GM20431 (cell line): ENCODE results near the gene CYP2A6.

Experiments
- in situ Hi-C: fragments of 300-500 bp; cut with MseI, MboI; formaldehyde crosslinking; loops from one replicate; pipeline ENCODE4 v1.15.0; 2020; ENCODE audit warnings: low sequenced_read_pairs; ENCODE audit not compliant: unreplicated experiment

Gene CYP2A6

DNA sequence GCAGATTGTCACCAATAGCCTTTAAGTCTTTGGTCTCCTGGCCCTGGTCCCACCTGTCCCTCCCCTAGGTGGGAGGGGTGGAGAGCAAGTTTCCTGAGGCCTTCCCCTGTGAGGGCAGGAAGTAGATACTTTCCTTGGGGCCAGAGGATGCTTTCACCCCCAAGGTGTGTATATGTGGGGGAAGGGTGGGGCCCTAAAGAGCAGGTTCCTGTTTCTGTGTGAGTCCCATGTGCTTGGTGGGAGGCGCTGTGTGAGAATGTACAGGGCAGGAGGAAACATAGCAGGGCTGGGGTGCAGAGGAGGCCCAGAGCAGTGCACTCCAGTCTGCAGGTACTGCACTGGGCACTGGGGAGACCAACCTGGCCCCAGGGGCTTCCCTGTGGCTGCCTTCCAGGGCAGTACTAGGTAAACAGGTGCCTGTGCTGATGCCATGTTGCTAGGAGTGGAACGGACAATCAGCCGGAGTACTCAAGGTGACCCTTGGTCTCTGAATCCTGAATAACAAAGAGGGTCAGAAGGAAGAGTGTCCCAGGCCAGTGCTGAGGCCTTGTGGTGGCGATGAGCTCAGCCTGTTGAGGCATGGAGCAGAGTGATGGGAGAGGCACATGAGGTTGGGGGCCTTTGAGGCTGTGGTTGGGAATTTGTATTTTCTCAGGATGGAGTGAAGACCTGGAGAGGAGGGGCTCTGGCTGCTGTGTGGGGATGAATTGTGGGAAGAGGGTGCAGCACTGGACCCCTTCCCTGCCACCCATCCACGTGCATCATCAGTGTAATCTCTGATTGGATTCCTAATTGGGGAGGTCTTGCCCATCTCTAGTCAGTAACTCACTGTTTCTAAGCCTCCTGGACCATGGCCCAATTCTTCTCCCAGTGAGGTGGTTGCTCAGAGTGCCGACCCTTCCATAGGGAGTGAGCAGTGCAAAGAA, 46.1 kb downstream of the CYP2A6 start:
- in situ Hi-C loops: no loop called here

- in situ Hi-C loops: no loop called here
These were observed 46.9 kb downstream of the CYP2A6 start for GRCh38 chr19:40803170-40803856.

GRCh38 chr19:40802300-40803169, 47.7 kb downstream of the CYP2A6 start:
- in situ Hi-C loops: no loop called here

DNA sequence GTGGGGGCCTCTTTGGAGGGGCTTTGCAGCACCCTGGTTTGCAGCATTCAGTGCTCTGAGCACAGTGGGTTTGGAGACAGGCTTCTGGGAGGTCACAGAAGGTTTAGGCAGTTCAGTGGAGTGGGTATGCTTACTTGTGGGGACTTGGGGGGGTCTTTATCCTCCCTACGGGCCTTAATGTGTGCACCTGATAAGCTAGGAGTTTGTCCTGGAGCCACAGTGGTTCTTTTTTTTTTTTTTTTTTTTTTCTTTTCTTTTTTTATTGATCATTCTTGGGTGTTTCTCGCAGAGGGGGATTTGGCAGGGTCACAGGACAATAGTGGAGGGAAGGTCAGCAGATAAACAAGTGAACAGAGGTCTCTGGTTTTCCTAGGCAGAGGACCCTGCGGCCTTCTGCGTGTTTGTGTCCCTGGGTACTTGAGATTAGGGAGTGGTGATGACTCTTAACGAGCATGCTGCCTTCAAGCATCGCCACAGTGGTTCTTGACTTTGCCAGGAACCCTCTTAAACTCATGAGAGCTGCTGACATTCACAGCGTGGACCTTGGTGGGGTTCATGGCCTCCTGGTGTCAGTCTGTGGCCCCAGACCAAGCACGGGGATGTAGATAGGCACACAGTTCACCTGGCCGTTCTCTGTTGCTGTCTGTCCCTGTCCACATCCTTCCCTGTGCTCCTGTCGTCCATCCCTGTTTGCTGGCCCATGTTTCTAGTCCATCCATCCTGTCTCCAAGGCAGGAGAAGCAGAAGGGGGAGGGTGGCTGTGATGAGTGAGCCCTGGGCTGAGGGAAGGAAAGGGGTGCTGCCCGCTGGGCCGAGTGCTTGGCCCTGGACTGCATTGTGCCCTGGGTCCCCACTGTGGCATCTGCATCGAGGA, 48.6 kb downstream of the CYP2A6 start:
- in situ Hi-C loops: no loop called here

DNA sequence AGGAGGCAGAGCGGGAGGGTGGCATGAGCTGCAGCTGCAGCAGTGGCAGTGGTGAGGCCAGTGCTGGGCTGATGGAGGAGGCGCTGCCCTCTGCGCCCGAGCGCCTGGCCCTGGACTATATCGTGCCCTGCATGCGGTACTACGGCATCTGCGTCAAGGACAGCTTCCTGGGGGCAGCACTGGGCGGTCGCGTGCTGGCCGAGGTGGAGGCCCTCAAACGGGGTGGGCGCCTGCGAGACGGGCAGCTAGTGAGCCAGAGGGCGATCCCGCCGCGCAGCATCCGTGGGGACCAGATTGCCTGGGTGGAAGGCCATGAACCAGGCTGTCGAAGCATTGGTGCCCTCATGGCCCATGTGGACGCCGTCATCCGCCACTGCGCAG, 49.3 kb downstream of the CYP2A6 start:
- in situ Hi-C loops: no loop called here

GRCh38 chr19:40800339-40800996, 49.8 kb downstream of the CYP2A6 start:
- in situ Hi-C loops: no loop called here

GRCh38 chr19:40799558-40800338, 50.5 kb downstream of the CYP2A6 start:
- in situ Hi-C loops: no loop called here

- in situ Hi-C loops: no loop called here
These were observed 51.3 kb downstream of the CYP2A6 start, which contains the start of gene EGLN2 for GRCh38 chr19:40798683-40799557. EGLN2 (plus strand) TSS chr19:40799191; CDS start chr19:40800573, 1,382 bp downstream.

DNA sequence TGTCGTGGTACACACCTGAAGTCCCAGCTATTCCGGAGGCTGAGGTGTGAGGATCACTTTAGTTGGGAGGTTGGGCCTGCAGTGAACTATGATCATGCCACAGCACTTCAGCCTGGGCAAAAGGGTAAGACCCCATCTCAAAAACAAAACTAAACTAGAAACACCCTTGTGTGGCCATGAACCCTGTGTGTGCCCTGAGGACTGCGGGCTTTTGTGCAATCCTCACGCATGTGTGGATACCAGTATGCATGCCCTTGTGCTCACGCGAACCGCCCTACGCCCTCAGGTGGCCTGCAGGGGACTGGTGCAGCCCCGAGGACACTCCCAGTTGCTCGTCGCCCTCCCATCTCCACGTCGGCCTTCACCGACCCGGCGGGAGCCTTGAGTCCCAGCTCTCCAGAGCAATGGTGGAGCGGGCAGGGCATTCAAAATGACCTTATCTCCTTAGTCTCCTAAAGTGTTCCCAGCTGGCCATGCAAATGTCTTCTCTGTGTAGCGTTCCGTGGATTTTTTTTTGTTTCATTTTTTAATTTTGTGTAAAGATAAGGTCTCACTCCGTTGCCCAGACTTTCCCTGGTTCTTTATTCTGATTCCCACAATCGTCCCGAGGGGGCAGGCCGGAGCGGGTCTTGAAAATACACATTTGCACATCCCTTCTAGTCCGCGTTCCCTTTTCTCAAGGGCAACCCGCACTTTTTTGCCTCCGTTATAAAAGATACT, 52.1 kb downstream of the CYP2A6 start:
- in situ Hi-C loops: no loop called here

DNA sequence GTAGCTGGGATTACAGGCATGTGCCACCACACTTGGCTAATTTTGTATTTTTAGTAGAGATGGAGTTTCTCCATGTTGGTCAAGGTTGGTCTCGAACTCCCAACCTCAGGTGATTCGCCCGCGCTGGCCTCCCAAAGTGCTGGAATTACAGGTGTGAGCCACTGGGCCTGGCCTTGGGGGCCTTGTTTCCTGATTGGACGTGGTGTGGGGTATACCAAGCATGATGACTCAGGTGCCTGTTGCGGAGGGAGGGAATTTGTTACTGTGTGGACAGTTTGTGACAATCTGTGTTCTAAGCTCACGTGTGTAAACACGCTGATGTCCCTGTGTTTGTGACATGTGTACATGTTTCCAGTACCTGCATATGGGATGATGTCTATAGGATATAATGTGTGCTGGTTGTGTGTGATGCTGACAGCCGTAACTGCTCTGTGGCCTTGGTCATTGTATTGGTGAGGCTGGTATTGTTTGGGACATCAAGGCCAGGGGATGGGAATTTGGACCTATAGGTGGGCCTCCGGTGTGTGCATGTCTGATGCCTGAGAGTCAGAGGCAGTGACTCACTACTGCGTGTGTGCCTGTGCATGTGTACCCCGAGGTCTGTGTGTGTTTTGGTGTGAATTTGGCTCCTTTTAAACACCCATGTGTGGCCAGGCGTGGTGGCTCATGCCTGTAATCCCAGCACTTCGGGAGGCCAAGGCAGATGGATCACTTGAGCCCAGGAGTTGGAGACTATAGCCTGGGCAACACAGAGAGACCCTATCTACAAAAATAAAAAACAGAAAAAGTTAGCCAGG, 52.9 kb downstream of the CYP2A6 start:
- in situ Hi-C loops: no loop called here
